PC-9 (cell line): ENCODE results near the gene CAMK2N1.

Experiments used
- CTCF ChIP-seq: fragments of 200-600 bp; sonication (generic); conservative IDR thresholded peaks from 2 replicates; pipeline ENCODE4 v1.6.1; 2017; ENCODE audit warnings: mixed run types, antibody characterized with exemption, mild to moderate bottlenecking, moderate library complexity
- EZH2 ChIP-seq: fragments of 200-600 bp; sonication (generic); IDR thresholded peaks from 2 replicates; pipeline ENCODE4 v1.8.0; 2017; ENCODE audit warnings: antibody characterized with exemption, low read depth

- TF ChIP-seq CTCF: no peak
- no peak for TF ChIP-seq EZH2
These were observed 44.3 kb upstream of the CAMK2N1 start for GRCh38 chr1:20530306-20530705.
